Natural killer cell (primary cell): ENCODE results near the gene ANGPTL4. TPM values are rescaled to one million over a fixed set of nuclear protein-coding genes. Genes with fewer than 3 reads are reported as not detected.

Source experiments
- ATAC-seq, 3 donors: fragments of 150-1000 bp in 2 of 3; fragments of 200-7000 bp in 1 of 3; cut with Tn5 transposase; 1 replicate in 1 of 3; 2 replicates in 2 of 3; pipeline ENCODE4 v1.10.0; 2021; ENCODE audit warnings: mild to moderate bottlenecking in 2 of 3, moderate library complexity in 2 of 3
- DNase-seq, 2 donors: peaks; one replicate each; pipeline versions ENCODE4 v3.0.0 to v3.0.0-alpha.2; 2013 to 2021; ENCODE audit warnings: mixed read lengths in 1 of 2
- H3K27ac ChIP-seq: one replicate; pipeline ENCODE4 v1.5.1; 2013; ENCODE audit warnings: mild to moderate bottlenecking, low read length
- H3K27me3 ChIP-seq: one replicate; pipeline ENCODE4 v1.6.1; 2013; ENCODE audit warnings: low read length; ENCODE audit not compliant: control insufficient read depth, insufficient read depth
- H3K36me3 ChIP-seq: one replicate; pipeline ENCODE4 v1.6.1; 2013; ENCODE audit warnings: low read length; ENCODE audit not compliant: control insufficient read depth, insufficient read depth
- H3K4me1 ChIP-seq: one replicate; pipeline ENCODE4 v1.6.1; 2013; ENCODE audit warnings: low read length; ENCODE audit not compliant: control insufficient read depth, insufficient read depth
- H3K4me3 ChIP-seq: one replicate; pipeline ENCODE4 v1.5.1; 2013; ENCODE audit warnings: low read length
- H3K9me3 ChIP-seq: one replicate; pipeline ENCODE4 v1.6.1; 2013; ENCODE audit warnings: low read length; ENCODE audit not compliant: control insufficient read depth, insufficient read depth
- H3K27ac Mint-ChIP-seq, 2 donors: one replicate each; pipeline ENCODE4 v1.8.0; 2022; ENCODE audit warnings: mild to moderate bottlenecking in 2 of 2, mixed read lengths in 2 of 2, moderate library complexity in 1 of 2
- H3K27me3 Mint-ChIP-seq, 2 donors: one replicate each; pipeline ENCODE4 v1.8.0; 2022; ENCODE audit warnings: low read depth in 2 of 2, mixed read lengths in 2 of 2
- H3K36me3 Mint-ChIP-seq: one replicate; pipeline ENCODE4 v1.8.0; 2022; ENCODE audit warnings: mixed read lengths
- H3K4me1 Mint-ChIP-seq, 2 donors: one replicate each; pipeline ENCODE4 v1.8.0; 2022; ENCODE audit warnings: mixed read lengths in 2 of 2
- H3K4me3 Mint-ChIP-seq: one replicate; pipeline ENCODE4 v1.8.0; 2022; ENCODE audit warnings: mild to moderate bottlenecking, moderate library complexity, mixed read lengths
- H3K9me3 Mint-ChIP-seq, 2 donors: one replicate each; pipeline ENCODE4 v1.8.0; 2022; ENCODE audit warnings: mixed read lengths in 2 of 2
- WGBS: methylation state at CpG from one replicate; pipeline ENCODE4 v1.1.7; 2013; ENCODE audit warnings: missing lambda C conversion rate; ENCODE audit not compliant: insufficient coverage; 5-methylcytosine and 5-hydroxymethylcytosine counted together
- intact Hi-C: fragments of 100-400 bp; cut with micrococcal nuclease; formaldehyde crosslinking; loops from one replicate; pipeline ENCODE4 v1.14.2; 2022
- total RNA-seq, 4 donors: library from RNA; stranded (reverse); fragments of 120-200 nt in 1 of 4; gene quantifications; one replicate each; pipeline versions ENCODE4 v1.2.3 to v1.2.4, GENCODE V29; 2013 to 2022
- TF ChIP-seq, protein P1 (sequence below): fragments of 200-600 bp; IDR thresholded peaks from one replicate; pipeline ENCODE4 v1.8.0; 2022; ENCODE audit warnings: antibody characterized with exemption

ANGPTL4 gene
- total RNA-seq, 3 donors from 2014 or later (not counting 1 experiment from before 2014, with no cell fraction given), result not detected

DNA sequence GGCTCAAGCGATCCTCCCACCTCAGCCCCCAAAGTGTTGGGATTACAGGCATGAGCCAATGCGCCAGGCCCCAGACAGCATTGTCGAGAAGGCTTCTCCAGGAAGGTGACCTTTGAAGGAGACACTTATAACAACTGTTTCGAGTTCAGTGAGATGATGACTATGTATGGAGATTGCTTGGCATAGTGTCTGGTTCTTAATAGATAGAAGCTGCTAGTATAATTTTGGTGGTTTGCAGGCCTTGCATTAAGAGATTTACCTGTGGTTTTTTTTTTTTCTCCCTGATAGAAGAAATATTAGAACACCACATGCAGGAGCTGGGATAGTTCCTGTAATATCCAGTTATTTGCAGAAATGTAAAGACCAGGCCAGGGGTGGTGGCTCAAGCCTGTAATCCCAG, 52.8 kb downstream of the ANGPTL4 start:
- Histone ChIP-seq H3K4me1 (peaks cover 10% of the 10 kb centered on the region), H3K36me3 (peaks cover 2% of the 10 kb centered on the region), H3K9me3 (no peaks in the 10 kb centered on the region), H3K4me3 (no peak overlapping the region), H3K27me3 (no peaks in the 10 kb centered on the region), H3K27ac (no peak overlapping the region)
- H3K9me3 Mint-ChIP-seq, result no peaks in the 10 kb centered on the region
- no peak overlapping the region for H3K4me3 Mint-ChIP-seq
- H3K36me3 Mint-ChIP-seq, result no peaks in the 10 kb centered on the region
- no peak overlapping the region for H3K27ac Mint-ChIP-seq
- ATAC-seq, result no peak
- TF ChIP-seq, protein P1, sequence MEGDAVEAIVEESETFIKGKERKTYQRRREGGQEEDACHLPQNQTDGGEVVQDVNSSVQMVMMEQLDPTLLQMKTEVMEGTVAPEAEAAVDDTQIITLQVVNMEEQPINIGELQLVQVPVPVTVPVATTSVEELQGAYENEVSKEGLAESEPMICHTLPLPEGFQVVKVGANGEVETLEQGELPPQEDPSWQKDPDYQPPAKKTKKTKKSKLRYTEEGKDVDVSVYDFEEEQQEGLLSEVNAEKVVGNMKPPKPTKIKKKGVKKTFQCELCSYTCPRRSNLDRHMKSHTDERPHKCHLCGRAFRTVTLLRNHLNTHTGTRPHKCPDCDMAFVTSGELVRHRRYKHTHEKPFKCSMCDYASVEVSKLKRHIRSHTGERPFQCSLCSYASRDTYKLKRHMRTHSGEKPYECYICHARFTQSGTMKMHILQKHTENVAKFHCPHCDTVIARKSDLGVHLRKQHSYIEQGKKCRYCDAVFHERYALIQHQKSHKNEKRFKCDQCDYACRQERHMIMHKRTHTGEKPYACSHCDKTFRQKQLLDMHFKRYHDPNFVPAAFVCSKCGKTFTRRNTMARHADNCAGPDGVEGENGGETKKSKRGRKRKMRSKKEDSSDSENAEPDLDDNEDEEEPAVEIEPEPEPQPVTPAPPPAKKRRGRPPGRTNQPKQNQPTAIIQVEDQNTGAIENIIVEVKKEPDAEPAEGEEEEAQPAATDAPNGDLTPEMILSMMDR, result no peak
- H3K4me1 Mint-ChIP-seq, result peaks cover 4 to 5% of the 10 kb centered on the region in 2 donors
- 81% methylated on average over 4 of the region's 4 CpGs for WGBS
- intact Hi-C loops, result loop anchor here (10.0 kb wide), 1 partner anchor 98 kb away; the partner anchor contains the start of gene ZNF414
- no peaks in the 10 kb centered on the region for H3K27me3 Mint-ChIP-seq
- no peak for DNase-seq

DNA sequence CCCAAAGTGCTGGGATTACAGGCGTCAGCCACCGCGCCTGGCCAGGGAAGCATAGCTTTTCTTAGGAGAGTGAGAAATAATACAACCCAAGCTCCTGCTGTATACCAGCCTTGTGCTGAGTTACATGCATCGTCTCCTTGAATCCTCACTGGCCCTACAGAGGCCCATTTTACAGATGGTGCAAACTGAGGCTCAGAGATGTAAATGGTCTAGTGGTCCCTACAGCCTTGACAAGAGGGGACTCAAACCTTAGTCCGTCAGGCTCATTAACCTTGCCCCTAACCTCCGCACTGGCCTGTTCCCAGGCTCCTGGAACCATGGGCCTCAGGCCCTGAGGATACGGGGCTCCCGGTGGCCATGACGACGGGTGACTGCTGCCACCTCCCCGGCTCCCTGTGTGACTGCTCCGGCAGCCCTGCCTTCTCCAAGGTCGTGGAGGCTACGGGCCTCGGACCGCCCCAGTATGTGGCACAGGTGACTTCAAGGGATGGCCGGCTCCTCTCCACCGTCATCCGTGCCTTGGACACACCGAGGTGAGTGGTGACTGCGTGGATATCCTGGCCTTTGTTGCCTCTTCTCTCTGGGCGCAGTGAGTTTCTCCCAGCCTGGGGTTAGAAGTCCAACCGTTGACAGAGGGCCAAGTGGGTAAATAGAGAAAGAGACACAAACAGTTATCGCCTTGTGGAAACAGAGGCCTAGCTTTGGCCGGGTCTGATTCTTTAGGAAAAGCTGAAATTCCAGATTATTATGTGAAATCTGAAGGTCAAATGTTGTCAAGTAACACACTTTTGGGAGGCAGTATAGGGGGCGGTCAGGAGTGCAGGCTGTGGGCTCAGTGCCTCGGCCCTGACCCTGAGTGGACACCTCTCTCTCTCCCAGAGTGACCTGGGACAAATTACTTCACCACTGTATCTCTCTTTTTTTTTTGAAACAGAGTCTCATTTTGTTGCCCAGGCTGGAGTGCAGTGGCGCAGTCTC, 57.8 kb downstream of the ANGPTL4 start:
- no peak overlapping the region for H3K27ac ChIP-seq
- no peaks in the 10 kb centered on the region for H3K4me1 Mint-ChIP-seq
- intact Hi-C loops, result no loop called here
- no peaks in the 10 kb centered on the region for H3K9me3 ChIP-seq
- no peaks in the 10 kb centered on the region for H3K27me3 ChIP-seq
- no peaks in the 10 kb centered on the region for H3K36me3 Mint-ChIP-seq
- no peak overlapping the region for H3K4me3 Mint-ChIP-seq
- peaks cover 10% of the 10 kb centered on the region for H3K36me3 ChIP-seq
- DNase-seq, result no peak
- no peaks in the 10 kb centered on the region for H3K27me3 Mint-ChIP-seq
- TF ChIP-seq, protein P1, result no peak
- no peak for ATAC-seq
- WGBS, result 97% methylated on average over 28 of the region's 28 CpGs
- no peaks in the 10 kb centered on the region for H3K9me3 Mint-ChIP-seq
- H3K4me3 ChIP-seq, result no peak overlapping the region
- H3K27ac Mint-ChIP-seq, result no peak overlapping the region
- H3K4me1 ChIP-seq, result no peaks in the 10 kb centered on the region

DNA sequence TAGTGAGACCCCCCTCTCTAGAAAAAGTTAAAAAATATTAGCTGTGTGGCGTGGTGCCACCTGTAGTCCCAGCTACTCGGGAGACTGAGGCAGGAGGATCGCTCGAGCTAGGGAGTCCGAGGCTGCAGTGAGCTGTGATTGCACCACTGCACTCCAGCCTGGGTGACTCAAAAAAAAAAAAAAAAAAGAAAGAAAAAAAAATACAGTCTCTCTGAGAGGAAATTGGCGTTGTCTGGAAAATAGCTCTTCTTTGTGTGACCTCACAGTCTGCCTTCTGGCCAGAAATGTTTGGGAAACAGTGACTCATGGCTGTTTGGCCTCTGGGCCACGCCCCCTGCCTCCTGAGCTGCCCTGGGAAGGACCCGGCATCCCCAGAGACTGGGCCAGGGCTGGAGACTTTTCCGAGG, 59.9 kb downstream of the ANGPTL4 start:
- Mint-ChIP-seq H3K27me3 (no peaks in the 10 kb centered on the region), H3K27ac (no peak overlapping the region), H3K36me3 (no peaks in the 10 kb centered on the region), H3K4me1 (no peaks in the 10 kb centered on the region), H3K4me3 (no peak overlapping the region), H3K9me3 (no peaks in the 10 kb centered on the region)
- DNase-seq (no peak), ATAC-seq (no peak)
- H3K9me3 ChIP-seq, result no peaks in the 10 kb centered on the region
- peaks cover 10% of the 10 kb centered on the region for H3K36me3 ChIP-seq
- no peak overlapping the region for H3K4me3 ChIP-seq
- no peaks in the 10 kb centered on the region for H3K4me1 ChIP-seq
- TF ChIP-seq, protein P1, result no peak
- no peaks in the 10 kb centered on the region for H3K27me3 ChIP-seq
- intact Hi-C loops, result no loop called here
- H3K27ac ChIP-seq, result no peak overlapping the region
- WGBS, result 84% methylated on average over 9 of the region's 9 CpGs

Other genes starting within 250 kb of the ANGPTL4 start
- under 1 TPM in 1 of 3 donors, not detected in 2; 0.25 TPM for gene FBN3, start 214.6 kb upstream of the ANGPTL4 start, total RNA-seq
- gene CERS4, start 154.8 kb upstream of the ANGPTL4 start, total RNA-seq, result 10 to 100 TPM; 50.0 to 70.8 (median 69.8) TPM
- gene CD320, start 55.8 kb upstream of the ANGPTL4 start, total RNA-seq, result 10 to 100 TPM; 17.0 to 47.1 (median 38.7) TPM
- gene NDUFA7, start 42.8 kb upstream of the ANGPTL4 start, total RNA-seq, result 10 to 100 TPM; 19.3 to 28.5 (median 28.4) TPM
- gene RPS28, start 42.7 kb upstream of the ANGPTL4 start, total RNA-seq, result 1,000 to 10,000 TPM; 1,133 to 1,486 (median 1,403) TPM
- 10 to 100 TPM in 1 of 3 donors, 1 to 10 TPM in 2; 5.7 to 16.9 (median 8.4) TPM for gene KANK3, start 20.9 kb upstream of the ANGPTL4 start, total RNA-seq
- gene RAB11B, start 26.2 kb downstream of the ANGPTL4 start, total RNA-seq, result 100 to 1,000 TPM; 101 to 116 (median 108) TPM
- 10 to 100 TPM; 32.4 to 42.3 (median 37.2) TPM for gene MARCHF2, start 49.1 kb downstream of the ANGPTL4 start, total RNA-seq
- gene HNRNPM, start 80.8 kb downstream of the ANGPTL4 start, total RNA-seq, result 100 to 1,000 TPM; 272 to 300 (median 299) TPM
- 10 to 100 TPM in 1 of 3 donors, 1 to 10 TPM in 2; 7.7 to 17.5 (median 9.0) TPM for gene PRAM1, start 138.5 kb downstream of the ANGPTL4 start, total RNA-seq
- 10 to 100 TPM; 42.1 to 46.4 (median 42.3) TPM for gene ZNF414, start 150.0 kb downstream of the ANGPTL4 start, total RNA-seq
- 1,000 to 10,000 TPM in 2 of 3 donors, 100 to 1,000 TPM in 1; 971 to 1,223 (median 1,014) TPM for gene MYO1F, start 213.3 kb downstream of the ANGPTL4 start, total RNA-seq
- gene ADAMTS10, start 246.6 kb downstream of the ANGPTL4 start, total RNA-seq, result 100 to 1,000 TPM; 159 to 286 (median 203) TPM